Pons (tissue), 1 donor: Measurements from ENCODE around the gene MYO9A.
"Not testable (repeated sequence)": the region's sequence is repeated elsewhere in the genome, so short reads cannot be mapped to it uniquely, and the experiment has no call there.

Experiments used
- DNase-seq: peaks from one replicate; pipeline ENCODE4 v3.0.0-alpha.2; 2016; ENCODE audit warnings: low spot score

MYO9A gene

GRCh38 chr15:72086920-72087648 is 30.9 kb downstream of the MYO9A start:
- no peak for DNase-seq

DNA sequence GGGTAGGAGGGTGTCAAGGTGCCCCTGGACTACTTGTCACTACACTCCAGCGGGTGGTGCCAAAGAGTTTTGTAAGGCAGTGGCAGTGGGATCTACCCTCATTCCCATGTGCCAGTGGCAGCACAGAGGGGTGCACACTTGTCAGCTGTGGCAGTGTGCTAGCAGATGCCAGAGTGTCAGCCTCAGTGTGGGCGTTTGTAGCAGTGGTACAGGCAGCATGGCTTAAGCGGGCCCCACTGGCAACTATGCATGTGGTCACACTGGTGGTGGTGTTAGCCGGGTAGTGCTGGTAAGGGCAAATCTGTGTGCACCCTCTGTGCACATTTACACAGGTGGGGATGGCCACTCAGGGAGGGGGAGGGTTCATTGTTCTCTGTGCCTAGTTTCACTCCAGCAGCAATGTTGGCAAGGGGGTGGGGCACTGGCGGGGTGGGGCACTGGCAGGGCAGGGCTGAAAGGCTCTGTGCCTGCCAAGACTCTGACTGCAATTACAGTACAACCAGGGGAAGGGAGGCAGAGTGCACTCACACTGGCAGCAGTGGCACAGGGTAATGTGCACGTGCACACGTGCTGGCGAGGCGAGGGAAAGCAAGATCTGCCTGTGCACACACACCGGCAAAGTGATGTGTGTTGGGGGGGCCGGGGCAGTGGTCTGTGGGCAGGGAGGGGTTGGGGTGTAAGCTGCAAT is 31.8 kb downstream of the MYO9A start:
- no peak for DNase-seq

DNA sequence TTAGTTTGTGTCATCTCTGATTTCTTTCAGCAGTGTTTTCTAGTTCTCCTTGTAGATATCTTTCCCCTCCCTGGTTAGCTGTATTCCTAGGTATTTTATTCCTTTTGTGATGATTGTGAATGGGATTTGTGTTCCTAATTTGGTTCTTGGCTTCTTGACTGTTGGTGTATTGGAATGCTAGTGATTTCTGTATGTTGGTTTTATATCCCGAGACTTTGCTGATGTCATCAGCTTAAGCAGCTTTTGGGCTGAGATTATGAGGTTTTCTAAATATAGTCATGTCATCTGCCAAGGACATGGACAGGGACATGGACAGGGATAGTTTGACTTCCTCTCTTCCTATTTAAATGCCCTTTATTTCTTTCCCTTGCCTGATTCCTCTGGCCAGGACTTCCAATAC is 35.8 kb downstream of the MYO9A start:
- no peak for DNase-seq

DNA sequence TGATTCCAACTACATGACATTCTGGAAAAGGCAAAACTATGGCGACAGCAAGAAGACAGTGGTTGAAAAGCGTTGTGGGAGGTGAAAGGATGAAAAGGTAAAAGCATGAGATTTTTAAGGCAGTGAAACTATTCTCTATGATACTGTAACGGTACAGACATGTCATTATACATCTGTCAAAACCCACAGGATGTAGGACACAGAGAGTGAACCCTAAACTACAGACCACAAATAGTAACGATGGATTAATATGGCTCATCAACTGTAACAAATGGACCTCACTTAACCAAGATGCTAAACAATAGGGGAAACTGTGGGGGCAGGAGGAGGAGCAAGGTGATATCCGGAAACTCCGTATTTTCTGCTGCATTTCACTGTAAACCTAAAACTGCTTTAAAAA is 39.1 kb downstream of the MYO9A start:
- no peak for DNase-seq

DNA sequence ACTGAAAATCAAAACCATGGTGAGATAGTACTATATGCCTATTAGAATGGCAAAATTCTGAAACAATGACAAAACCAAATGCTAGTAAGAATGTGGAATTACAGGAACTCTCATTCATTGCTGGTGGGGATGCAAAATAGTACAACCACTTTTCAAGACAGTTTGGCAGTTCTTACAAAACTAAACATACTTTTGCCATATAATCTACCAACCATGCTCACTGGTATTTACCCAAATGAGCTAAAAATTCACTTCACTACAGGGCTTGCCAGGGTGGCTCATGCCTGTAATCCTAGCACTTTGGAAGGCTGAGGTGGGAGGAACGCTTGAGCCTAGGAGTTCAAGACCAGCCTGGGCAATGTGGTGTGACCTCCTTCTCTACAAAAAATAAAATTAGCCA is 40.0 kb downstream of the MYO9A start:
- no peak for DNase-seq

DNA sequence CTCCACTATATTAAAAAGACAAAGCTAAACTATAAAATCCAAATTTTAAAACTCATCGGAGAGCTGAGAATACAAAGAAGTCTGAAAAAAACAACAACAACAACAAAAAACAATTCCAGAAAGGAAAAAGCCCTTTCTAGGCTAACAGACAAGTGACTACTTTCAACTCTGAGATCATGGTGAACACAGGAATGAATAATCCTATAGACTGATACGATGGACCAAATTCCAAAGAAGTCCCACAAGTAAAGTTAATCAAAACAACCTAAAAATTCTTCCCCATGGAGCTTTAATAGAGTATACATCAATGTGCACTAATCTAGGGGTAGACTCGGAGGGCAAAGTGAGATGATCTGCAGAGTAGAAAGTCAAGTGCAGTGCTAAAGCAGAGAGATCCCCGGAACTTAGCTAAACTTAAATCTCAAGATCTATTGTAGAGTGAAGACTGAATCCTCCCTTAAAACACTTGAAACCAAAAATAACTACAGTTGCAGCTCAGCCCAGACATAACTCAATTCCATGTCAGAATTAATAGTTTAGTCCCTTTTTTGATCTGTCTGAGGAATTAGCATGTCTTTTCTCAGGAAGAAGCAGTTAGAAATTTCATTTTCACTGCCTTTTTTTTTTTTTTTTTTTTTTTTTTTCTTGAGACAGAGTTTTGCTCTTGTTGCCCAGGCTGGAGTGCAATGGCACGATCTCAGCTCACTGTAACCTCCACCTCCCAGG is 43.5 kb downstream of the MYO9A start:
- no peak for DNase-seq

GRCh38 chr15:72071448-72071825 is 46.5 kb downstream of the MYO9A start:
- not testable (repeated sequence) for DNase-seq

DNA sequence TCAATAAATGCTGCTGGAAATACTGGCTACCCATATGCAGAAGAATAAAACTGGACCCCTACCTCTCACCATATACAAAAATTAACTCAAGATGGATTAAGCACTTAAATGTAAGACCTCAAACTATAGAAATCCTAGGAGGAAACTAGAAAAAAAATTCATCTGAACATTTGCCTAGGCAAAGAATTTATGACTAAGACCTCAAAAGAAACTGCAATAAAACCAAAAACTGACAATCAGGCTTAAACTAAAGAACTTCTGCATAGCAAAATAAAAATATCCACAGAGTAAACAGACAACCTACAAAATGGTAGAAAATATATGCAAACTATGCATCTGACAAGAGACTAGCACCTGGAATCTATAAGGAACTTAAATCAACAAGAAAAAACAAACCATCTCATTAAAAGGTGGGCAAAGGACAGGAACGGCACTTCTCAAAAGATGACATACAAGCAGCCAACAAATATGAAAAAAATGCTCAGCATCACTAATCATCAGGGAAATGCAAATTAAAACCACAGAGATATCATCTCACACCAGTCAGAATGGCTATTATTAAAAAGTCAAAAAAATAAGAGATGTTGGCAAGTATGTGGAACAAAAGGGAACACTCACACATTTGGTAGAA is 47.0 kb downstream of the MYO9A start:
- DNase-seq: no peak

DNA sequence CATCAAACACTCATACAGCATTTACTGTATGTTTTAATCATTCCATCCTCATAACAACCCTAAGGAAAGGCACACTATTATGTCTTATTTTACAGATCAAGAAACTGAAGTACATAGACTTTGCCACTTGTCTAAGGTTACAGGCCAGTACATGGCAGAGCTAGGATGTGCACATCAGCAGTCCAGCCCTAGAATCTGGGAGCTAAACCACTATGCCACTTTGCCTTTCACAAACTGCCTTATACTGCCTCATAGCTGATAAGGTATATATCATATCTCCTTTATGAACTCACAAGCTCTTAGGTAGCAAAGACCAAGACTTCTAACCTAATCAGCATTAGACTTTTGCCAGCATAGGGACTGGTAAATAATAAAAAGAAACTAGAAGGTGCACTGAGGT is 49.1 kb downstream of the MYO9A start:
- no peak for DNase-seq

DNA sequence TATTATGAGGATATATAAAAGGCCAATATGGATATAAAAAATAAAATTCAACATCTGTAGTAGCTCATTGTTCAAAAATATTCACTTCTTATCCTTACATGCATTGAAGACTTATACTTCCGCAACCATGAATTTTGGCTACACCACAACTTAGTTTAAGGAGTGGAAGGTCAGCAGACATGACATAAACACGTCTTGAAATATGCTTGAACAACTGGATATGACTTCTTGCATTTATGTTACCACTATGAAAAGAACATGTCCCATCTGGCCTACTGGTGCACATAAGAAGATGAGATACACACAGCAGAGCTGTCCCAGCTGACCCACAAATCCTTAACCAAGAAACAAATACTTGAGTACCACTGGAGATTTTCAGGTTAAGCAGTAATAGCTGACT is 52.1 kb downstream of the MYO9A start:
- DNase-seq: no peak

- DNase-seq: no peak
Observed at GRCh38 chr15:72063186-72063585, 54.8 kb downstream of the MYO9A start.

DNA sequence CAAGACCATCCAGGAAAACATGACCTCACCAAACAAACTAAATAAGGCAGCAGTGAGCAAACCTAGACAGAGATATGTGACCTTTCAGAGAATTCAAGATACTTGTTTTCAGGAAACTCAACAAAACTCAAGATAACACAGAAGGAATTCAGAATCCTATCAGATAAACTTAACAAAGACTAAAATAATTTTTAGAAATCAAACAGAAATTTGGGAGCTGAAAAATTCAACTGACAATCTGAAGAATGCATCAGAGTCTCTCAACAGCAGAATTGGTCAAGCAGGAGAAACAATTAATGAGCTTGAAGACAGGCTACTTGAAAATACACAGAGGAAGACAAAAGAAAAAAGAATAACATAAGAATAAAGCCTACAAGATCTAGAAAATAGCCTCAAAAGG is 55.6 kb downstream of the MYO9A start:
- DNase-seq: no peak

DNA sequence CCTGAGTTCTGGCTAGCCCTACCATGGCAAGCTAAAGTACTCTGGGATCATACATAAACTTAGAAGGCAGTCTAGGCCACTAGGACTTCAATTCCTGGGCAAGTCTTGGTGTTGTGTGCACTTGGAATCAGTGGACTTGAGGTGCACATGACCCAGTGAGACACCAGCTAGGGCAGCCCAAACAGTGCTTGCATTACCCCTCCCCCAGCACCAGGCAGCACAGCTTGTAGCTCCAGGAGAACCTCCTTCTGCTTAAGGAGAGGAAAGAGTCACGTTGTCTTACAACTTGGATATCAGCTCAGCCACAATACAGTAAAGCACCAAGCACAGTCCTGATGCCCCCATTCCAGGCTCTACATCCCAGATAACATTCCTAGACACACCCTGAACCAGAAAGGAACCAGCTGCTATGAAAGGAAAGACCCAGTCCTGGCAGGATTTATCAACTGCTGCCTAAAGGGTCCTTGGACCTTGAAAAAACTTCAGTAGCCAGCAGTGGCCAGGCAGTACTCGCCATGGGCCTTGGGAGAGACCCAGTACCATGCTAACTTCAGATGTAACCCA is 57.2 kb downstream of the MYO9A start:
- no peak for DNase-seq

DNA sequence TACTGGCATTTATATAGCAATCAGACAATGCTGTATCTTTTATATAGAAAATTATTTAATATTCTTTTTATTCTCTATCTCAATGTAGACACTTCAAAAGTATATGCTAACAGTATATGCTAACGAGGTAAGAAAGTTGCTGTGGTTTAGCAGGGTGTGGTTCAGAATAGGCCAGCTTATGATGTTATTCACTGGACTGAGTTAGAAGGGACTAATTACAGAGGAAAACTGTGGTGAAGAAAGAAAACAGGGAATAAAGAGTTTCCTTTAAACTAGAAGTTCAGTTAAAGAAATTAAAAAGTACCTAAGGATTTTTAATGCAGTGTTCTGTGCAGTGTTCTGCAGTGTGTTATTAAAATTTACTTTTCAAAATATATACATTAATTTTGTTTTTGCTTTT is 59.4 kb downstream of the MYO9A start:
- DNase-seq: no peak

DNA sequence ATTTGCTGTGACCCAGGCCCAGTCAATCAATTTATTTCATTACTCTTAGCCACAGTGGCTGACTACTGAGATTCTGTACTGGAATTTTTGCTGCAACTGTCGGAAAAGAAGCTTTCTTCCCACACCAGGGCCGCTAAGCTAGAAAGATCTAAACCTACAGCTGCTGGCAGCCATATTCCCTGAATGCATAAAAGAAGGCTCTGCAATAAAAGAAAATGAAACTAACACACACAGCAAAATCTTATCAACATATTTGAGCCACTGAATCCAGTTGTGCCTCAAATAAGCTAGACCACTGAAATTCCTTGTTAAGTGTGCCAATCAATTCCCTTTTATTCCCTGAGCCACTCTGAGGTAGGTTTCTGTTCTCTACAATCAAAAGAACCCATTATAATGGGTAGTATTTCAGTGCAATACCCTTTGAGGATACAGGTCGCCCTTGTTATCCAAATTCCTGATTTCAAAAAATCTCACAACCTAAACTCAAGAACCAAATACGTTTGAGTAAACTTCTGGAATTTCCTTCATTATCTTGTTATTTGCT is 60.3 kb downstream of the MYO9A start:
- DNase-seq: peak; percentile 47

- DNase-seq: not testable (repeated sequence)
Observed at GRCh38 chr15:72056217-72056616, 61.7 kb downstream of the MYO9A start.

- DNase-seq: not testable (repeated sequence)
Observed at GRCh38 chr15:72053297-72053696, 64.7 kb downstream of the MYO9A start.

GRCh38 chr15:72050700-72051099 is 67.2 kb downstream of the MYO9A start:
- no peak for DNase-seq

- no peak for DNase-seq
Observed at GRCh38 chr15:72047020-72047419, 70.9 kb downstream of the MYO9A start.

GRCh38 chr15:72044956-72045355 is 73.0 kb downstream of the MYO9A start:
- DNase-seq: no peak

DNA sequence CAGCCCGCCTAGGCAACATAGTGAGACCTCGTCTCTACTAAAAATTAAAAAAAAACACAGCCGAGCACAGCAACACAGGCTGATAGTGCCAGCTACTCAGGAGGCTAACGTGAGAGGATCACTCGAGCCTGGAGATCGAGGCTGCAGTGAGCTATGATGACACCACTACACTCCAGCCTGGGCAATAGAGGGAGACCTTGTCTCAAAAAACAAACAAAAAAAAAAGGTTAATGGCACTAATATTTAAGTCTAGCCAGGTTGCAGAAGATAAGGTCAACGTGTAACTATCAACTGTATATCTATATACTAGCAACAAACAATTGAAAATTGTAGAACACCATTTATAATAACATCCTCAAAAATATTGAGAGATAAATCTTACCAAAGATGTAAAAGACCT is 75.1 kb downstream of the MYO9A start:
- DNase-seq: no peak

GRCh38 chr15:72042054-72042453 is 75.9 kb downstream of the MYO9A start:
- DNase-seq: no peak
